Vagina (tissue), 2 donors: ENCODE measurements around the gene TSPAN14.

Experiments
- CTCF ChIP-seq, 3 experiments: fragments of 450-650 bp in 2 of 3; fragments of 200-600 bp in 1 of 3; sonication (generic) in 1 of 3; IDR thresholded peaks; one replicate each; pipeline ENCODE4 v1.5.1; 2017 to 2019; ENCODE audit warnings: antibody characterized with exemption in 3 of 3, mild to moderate bottlenecking in 2 of 3, moderate library complexity in 2 of 3
- POLR2AphosphoS5 ChIP-seq, 2 donors: sonication (generic); formaldehyde crosslinking; IDR thresholded peaks; one replicate each; pipeline ENCODE4 v1.9.0; 2017; ENCODE audit warnings: antibody characterized with exemption in 2 of 2, mild to moderate bottlenecking in 2 of 2, low read depth in 1 of 2; ENCODE audit not compliant: insufficient read depth in 1 of 2

DNA sequence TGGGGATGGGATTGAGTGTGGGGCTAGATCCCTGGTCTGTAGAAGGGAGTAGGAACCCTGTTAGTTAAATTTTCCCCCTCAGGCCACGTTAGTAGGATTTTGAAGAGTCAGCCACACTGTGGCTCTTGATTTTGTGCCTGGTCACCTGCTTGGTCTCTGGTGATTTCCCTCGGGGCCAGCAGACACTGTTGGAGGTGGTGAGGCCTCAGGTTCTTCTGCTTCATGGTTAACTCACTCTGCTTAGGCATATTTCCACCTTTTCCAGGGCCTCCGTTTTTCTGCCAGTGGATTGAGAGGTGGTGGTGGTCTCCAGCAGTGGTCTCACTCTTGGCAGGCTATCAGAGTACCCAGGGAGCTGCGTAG lies 4.1 kb downstream of the TSPAN14 start:
- no peak for TF ChIP-seq POLR2AphosphoS5 (IDR thresholded peaks at IDR 0.05; ENCODE audit: insufficient read depth in 1 of 2, low read depth in 1 of 2)
- no peak for TF ChIP-seq CTCF (IDR thresholded peaks at IDR 0.05)
